ENCODE results near the gene MRPL39.

Gene MRPL39

DNA sequence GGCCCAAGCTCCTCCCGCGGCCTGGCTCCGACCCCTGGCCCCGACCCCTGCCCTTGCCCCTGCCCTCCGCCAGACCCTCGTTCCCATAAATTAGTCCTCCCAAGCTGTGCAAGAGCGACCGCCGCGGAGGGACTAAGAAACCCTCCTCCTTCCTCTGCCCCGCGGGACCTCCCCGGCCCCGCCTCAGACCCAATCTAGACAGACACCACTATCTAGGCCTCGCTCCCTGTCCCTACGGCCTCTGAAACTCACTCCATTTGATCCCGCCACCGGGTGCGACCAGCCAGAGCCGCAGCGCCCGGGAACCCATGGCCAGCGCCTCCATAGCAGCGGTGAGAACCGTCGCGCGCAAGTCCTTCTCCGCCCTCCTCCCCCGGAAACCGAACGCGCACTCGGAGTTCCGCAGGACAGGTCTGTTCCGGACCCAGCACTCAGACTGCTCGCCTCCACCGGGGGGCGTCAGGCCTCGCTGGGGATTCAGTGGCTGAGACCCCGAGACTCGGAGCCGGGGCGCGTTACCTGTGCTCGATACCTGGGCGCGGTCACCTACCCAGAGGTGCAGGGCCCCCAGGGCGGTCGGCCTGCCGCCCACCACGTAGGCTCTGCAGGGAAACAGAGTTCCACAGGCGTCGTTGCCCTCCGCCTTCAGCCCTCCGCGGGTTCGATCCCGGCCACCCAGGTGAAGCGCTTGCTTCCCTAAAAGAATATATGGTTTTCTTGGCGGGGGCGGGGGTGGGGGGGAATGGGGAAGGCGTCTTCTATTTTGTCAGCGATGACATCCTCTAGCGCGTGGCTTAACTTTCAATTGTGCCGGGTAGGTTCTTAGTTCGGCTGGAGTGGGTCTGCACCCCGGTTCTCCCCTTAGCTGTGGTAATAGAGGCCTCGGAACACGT is at the start of gene MRPL39:
TSS of gene MRPL39 (minus strand) at position 331 of the 893 bp plus-strand sequence. CDS start at position 325, 6 bp downstream.
- TF ChIP-seq, protein P1, sequence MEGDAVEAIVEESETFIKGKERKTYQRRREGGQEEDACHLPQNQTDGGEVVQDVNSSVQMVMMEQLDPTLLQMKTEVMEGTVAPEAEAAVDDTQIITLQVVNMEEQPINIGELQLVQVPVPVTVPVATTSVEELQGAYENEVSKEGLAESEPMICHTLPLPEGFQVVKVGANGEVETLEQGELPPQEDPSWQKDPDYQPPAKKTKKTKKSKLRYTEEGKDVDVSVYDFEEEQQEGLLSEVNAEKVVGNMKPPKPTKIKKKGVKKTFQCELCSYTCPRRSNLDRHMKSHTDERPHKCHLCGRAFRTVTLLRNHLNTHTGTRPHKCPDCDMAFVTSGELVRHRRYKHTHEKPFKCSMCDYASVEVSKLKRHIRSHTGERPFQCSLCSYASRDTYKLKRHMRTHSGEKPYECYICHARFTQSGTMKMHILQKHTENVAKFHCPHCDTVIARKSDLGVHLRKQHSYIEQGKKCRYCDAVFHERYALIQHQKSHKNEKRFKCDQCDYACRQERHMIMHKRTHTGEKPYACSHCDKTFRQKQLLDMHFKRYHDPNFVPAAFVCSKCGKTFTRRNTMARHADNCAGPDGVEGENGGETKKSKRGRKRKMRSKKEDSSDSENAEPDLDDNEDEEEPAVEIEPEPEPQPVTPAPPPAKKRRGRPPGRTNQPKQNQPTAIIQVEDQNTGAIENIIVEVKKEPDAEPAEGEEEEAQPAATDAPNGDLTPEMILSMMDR (IDR thresholded peaks at IDR 0.05): peak; percentile 72
- no peak for TF ChIP-seq ZFX (IDR thresholded peaks at IDR 0.05; ENCODE audit: borderline replicate concordance)
- peak within 1 kb of the TSS; percentile 77 for H3K27ac ChIP-seq

DNA sequence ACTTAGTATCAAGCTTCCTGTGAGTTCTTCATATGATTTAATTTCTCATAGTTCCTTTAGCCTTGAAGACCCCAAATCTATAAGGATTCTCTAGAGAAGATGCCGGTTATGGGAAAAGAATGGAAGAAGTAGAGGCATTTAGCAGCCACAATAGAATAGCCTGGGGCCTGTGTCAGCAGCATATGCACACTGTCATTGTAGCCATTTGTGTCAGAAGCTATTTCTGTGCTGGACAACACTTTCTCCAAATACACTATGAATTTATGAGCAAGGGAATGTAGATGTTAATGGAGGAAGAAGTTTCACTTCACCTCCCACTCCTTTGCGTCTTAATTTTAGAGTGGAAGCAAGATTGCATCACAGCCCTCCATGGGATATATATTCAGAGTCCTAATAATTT is 49.1 kb upstream of the MRPL39 start:
- H3K27ac ChIP-seq: no peak overlapping the region
- TF ChIP-seq ZFX (IDR thresholded peaks at IDR 0.05; ENCODE audit: borderline replicate concordance): no peak
- TF ChIP-seq, protein P1 (IDR thresholded peaks at IDR 0.05): no peak

DNA sequence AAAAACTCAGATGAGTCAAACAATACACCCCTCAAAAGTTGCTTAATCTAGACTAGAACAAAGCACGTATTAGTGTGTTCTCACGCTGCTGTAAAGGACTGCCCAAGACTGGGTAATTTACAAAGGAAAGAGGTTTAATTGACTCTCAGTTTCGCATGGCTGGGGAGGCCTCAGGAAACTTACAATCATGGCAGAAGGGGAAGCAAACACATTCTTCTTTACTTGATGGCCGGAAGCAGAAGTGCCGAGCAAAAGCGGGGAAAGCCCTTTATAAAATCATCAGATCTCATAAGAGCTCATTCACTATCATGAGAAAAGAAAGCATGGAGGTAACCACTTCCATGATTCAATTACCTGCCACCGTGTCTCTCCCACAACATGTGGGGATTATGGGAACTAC is 41.9 kb upstream of the MRPL39 start:
- TF ChIP-seq, protein P1 (IDR thresholded peaks at IDR 0.05): no peak
- no peak for TF ChIP-seq ZFX (IDR thresholded peaks at IDR 0.05; ENCODE audit: borderline replicate concordance)
- no peak overlapping the region for H3K27ac ChIP-seq

DNA sequence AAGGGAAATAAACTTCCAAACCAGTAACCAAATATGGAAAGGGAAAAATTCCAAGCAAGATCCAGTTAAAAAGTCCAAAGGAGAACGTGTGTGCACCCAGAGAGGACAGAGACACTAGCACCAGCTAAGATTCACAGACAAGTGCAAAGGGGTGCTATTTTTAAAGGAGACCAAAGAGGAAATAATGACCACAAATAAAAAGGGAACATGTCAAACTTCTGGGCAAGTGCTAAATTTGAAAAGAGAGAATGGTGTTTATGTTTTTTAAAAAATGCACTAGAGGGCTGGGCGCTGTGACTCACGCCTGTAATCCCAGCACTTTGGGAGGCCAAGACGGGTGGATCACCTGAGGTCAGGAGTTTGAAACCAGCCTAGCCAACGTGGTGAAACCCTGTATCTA is 40.4 kb upstream of the MRPL39 start:
- H3K27ac ChIP-seq: no peak overlapping the region
- TF ChIP-seq ZFX (IDR thresholded peaks at IDR 0.05; ENCODE audit: borderline replicate concordance): no peak
- TF ChIP-seq, protein P1 (IDR thresholded peaks at IDR 0.05): no peak

DNA sequence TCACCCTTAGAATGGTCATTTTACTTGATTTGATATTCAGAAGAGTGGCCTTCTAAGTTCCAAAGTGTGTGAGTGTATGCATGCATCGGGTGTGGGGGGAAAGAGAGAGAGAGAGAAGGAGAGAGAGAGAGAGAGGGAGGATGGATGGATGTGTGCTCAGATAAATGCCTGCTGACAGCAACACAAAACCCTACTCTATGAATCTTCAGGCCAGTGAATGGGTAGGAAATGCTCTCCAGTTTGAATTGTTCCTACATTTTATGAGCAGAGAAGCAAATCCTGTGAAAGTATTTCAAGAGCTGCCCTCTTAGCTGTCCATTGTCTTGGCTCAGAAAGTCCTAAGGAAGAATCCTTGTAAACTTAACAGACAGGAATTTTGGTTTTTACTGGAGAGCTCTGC is 39.2 kb upstream of the MRPL39 start:
- no peak overlapping the region for H3K27ac ChIP-seq
- TF ChIP-seq ZFX (IDR thresholded peaks at IDR 0.05; ENCODE audit: borderline replicate concordance): no peak
- TF ChIP-seq, protein P1 (IDR thresholded peaks at IDR 0.05): no peak

DNA sequence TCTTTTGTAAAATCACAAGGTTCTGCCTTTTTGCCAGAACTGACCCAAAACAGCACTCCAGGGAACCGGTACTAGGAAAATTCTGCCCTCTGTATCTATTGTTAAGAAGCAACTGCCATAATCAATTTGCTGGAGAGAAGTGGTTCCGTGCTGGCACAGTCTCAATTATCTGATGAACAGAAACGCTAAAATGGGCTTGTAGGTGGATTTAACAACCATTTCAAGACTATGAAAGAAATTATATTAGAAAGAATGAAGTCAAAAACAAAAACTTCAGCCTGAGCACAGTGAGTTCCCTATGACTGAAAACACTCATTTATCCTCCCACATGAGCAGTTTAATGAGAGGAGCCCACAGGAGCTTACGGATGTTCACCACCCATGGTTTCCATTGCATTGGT is 36.2 kb upstream of the MRPL39 start:
- TF ChIP-seq, protein P1 (IDR thresholded peaks at IDR 0.05): no peak
- no peak for TF ChIP-seq ZFX (IDR thresholded peaks at IDR 0.05; ENCODE audit: borderline replicate concordance)
- H3K27ac ChIP-seq: no peak overlapping the region

DNA sequence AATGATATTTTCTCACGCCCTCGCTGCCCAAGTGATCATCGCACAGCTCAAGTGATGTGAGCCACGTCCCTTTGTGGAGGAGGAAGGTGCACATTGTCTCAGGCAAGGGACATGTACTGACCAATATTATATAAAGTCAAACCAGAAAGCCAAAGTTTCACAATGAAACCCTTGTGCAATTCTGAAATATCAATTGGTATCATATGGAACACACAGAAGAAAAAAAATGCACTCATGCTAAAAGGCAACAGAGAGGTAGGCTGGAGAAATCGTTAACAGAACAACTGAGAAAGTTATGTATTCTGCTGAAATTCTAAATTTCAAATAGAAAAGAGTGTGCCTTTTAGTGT is 33.6 kb upstream of the MRPL39 start:
- no peak overlapping the region for H3K27ac ChIP-seq
- TF ChIP-seq, protein P1 (IDR thresholded peaks at IDR 0.05): no peak
- no peak for TF ChIP-seq ZFX (IDR thresholded peaks at IDR 0.05; ENCODE audit: borderline replicate concordance)
